CD4-positive, alpha-beta T cell treated with Interleukin-4 for 4 hours (primary cell): ENCODE results near the gene COPZ2.
A peak's percentile ranks its signal among the peaks of the same experiment; 100 is the strongest.
"Not testable (repeated sequence)": the region's sequence is repeated elsewhere in the genome, so short reads cannot be mapped to it uniquely, and the experiment has no call there.

Source experiments
- DNase-seq: peaks from one replicate; pipeline ENCODE4 v3.0.0-alpha.2; 2020

The COPZ2 gene, protein sequence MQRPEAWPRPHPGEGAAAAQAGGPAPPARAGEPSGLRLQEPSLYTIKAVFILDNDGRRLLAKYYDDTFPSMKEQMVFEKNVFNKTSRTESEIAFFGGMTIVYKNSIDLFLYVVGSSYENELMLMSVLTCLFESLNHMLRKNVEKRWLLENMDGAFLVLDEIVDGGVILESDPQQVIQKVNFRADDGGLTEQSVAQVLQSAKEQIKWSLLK

DNA sequence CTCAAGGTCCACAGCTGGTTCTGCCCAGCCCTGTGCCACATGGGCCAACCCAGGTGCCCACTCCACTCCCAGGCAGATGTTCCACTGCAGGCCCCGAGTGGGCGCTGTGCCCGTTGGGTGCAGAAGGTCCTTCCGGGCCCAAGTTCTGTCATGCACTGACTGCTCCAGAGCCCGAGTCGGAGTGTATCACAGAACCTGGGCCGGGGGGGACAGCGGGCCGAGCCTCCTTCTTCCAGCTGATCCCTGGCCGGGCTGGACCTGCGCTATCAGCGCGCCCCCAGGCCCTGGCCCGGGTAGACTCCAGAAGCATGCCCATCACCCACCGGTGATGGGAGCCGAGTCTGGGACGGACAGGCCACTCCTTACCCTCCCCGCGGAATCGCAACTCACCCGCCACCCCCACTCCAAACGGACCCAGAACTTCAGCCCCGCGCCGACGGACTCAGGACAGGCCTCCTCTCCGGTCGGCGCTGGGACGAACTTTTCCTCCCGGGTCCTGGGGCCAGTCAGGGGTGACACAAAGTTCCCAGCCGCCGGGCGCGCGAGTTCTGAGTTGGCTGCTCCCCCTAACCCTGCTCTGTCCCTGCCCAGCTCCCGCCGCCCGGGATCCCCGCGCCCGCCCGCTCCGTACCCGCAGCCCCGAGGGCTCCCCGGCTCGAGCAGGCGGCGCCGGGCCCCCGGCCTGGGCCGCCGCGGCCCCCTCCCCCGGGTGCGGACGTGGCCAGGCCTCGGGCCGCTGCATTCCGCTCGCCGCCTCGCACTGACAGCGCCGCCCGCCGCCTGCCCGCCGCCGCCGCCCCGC is at the start of gene COPZ2:
Gene COPZ2 (minus strand): TSS at position 762 of the 802 bp plus-strand sequence. CDS start 20 bp downstream, at position 742.
- peak; percentile 53 for DNase-seq

DNA sequence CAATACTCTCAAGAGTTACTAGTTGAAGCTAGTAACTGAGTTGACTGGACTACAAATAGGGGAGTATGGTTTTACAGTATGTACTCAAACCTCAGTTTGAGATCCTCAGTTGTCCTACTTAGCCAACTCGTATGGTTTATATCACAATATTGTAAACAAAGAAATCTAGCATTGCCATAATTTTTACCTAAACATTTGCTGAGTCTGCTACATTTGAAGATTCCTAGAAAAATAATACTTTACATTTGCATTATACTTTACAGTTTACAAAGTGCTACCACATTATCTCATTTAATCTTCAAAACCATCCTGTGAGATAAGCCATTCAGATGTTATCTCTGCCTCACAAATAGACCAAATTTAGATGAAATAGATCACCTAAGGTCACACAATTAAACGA is 47.3 kb upstream of the COPZ2 start:
- no peak for DNase-seq

DNA sequence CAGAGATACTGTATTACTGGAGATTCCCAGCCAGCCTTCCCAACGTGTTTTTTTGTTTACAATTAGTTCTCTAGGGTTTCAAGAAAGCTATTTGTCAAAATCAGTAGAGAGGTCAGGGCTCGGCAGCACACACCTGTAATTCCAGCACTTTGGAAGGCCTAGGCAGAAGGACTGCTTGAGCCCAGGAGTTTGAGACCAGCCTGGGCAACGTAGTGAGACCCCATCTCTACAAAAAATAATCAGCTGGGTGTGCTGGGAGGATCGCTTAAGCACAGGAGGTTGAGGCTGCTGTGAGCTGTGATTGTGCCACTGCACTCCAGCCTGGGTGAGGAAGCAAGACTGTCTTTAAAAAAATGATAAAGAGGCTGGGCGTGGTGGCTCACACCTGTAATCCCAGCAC is 44.3 kb upstream of the COPZ2 start:
- DNase-seq: no peak

DNA sequence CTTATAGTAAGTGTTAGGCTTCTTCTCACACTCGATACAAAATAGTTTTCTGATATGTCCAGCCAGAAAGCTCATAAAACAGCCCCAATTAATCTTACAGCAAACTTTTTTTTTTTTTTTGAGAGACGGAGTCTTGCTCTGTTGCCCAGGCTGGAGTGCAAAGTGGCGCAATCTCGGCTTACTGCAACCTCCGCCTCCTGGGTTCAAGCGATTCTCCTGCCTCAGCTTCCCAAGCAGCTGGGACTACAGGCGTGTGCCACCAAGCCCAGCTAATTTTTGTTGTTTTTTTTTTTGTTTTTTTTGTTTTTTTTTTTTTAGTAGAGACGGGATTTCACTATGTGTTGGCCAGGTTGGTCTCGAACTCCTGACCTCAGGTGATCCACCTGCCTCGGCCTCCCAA is 39.6 kb upstream of the COPZ2 start:
- not testable (repeated sequence) for DNase-seq

DNA sequence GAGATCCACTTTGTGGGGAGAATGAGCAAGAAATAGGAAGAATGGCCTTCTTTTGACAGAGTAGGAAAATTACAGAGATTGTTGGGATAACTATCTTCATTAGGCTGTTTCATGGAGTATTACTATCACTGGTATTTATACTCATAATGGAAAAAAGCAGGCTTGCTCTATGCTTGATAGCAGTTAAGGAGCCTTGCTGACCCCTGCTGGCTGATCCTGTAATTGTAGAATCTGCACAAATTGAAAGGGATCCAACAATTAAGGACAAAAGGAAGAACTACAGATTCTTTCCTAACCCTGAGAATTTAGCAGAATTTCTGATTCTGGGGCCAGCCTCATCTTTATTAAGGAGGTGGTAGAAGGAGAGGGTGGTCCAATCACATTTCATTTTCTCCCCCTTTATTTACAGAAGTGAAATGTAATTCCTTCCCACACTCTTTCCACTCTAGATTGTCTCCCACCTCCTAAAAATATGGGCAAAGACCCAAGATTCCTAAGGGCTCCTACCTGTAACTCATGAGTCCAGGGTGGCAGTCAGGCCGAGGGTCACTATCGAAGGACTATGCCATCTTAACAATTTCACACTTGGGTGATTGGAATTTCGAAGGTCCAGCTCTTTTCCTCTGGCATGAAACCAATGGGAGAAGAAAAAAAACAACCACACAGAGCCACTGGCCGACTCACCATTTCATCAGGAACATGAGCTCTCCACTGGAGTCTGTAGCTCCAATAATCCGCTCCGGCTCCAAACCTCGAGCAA is 36.9 kb upstream of the COPZ2 start:
- DNase-seq: peak; percentile 80

DNA sequence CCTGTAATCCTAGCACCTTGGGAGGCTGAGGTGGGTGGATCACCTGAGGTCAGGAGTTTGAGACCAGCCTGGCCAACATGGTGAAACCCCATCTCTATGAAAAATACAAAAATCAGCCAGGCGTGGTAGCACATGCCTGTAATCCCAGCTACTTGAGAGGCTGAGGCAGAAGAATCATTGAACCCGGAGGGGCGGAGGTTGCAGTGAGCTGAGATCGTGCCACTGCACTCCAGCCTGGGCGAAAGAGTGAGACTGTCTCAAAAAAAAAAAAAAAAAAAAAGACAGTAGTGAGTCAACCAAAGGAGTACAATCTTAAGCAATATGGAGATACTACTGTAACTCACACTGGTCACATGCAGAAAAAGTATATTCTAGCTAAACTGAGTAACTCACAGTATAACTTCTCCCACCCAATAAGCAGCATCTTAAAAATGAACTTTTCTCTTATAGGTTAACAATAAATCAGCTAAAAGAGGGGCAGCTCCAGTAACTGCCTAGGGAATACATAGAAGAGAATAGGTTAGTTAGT is 36.0 kb upstream of the COPZ2 start:
- not testable (repeated sequence) for DNase-seq

DNA sequence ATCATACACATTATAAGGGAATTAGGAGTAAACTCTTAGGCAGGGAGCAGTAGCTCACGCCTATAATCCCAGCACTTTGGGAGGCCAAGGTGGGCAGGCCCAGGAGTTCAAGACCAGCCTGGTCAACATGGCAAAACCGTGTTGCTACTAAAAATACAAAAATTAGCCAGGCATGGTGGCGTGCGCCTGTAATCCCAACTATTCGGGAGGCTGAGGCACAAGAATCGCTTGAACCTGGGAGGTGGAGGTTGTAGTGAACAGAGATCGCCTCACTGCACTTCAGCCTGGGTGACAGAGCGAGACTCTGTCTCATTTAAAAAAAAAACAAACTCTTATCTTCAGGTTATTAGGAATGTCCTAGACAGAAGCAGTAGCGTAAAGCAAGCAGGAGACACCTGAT is 35.2 kb upstream of the COPZ2 start:
- not testable (repeated sequence) for DNase-seq

DNA sequence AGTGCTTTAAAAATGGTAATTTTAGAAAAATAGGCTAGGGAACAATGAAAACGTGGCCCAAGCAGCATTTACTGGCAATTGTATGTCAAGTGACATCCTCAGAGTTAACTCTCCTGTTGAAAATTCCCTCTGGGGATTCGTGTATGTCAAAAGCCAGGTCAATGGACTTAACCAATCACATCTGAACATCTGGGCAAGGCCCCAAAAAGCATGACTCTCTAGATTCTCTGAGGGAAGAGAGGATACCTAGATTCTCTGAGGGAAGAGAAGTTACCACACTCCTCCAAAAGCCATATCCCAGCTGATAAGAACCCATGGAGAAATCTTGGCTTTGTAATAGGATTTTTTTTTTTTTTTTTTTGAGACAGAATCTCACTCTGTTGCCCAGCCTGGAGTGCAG is 34.1 kb upstream of the COPZ2 start:
- no peak for DNase-seq

DNA sequence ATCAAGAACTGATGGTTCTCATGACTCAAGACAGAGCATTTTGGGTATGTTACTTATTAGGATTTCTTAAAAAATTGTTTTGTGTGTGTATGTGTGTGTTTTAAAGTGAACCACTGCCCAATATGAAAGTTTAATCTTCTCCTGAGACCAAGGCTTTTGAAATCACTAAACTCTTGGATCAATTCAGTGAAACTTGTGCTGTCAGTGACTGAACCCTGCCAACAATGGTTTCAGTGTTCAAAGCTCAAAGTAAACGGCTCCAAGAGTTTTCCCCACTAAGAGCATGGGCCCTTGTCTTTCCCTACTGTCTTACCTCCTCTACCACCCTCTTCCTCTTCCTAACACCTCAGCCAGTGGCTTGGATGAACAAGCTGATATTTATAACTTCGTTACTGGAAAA is 32.6 kb upstream of the COPZ2 start:
- DNase-seq: no peak

DNA sequence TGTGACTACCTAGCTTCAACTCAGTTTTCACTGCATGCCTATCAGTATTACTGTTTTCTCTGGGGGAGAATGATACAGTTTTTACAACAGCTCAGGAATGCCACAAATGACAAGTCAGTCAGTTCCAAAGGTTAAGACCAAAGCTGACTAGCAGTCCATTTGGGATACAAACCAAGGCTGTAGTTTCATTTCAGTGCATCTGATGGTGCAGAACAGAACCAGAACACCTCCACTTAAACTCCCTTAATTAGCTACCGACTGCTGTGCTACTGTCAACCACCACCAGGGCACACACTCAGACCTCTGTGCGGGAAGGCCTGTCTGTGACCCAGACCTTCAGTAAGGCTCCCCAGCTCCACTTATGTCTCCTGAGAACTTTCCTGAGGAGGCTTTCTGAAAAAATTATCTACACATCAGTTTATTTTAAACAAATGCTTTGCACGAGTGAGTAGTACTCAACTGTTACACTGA is 30.9 kb upstream of the COPZ2 start:
- DNase-seq: no peak

DNA sequence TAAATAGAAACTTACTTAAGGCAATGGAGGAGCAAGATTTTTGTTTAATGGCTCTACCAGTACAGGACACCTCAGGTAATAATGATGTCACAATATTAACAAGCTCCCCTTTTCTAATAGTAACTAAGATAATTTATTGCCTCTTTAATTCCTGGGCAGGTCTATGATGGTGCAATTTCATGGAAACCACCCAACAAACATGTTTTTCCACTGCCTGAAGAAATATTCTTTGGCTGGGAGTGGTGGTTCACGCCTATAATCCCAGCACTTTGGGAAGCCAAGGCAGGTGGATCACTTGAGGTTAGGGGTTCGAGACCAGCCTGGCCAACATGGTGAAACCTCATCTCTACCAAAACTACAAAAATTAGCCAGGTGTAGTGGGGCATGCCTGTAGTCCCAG is 30.2 kb upstream of the COPZ2 start:
- DNase-seq: not testable (repeated sequence)

DNA sequence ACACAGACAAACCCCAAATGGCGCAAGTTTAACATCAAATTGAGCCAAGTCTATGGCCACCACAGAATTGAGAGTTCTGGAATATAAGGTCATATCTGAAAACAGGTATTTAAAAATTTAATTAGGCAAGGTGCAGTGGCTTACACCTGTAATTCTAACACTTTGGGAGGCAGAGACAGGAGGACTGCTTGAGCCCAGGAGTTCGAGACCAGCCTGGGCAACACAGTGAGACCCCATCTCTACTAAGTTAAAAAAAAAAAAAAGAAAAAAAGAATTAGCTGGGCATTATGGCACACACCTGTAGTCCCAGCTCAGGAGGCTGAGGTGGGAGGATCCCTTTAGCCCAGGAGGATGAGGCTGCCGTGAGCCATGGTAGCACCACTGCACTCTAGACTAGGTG is 29.6 kb upstream of the COPZ2 start:
- DNase-seq: no peak

DNA sequence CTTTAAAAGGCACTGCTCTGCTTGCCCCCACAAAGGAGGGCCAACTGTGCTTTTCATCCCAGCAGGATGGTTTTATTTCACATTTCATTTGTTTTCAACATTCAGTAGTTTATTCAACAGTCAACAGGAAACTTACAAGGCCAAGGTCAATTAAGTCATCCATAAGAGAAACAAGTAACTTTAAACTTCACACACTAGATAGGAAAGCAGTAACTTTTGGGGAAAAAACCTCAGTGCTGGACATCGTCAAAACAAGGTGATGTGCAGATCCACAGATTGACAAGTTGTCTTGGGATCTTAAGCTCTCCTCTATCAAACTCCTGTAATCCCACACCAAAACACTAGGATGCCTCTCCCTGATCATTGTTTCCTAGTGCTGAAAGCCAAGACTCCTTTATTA is 29.1 kb upstream of the COPZ2 start:
- DNase-seq: no peak

DNA sequence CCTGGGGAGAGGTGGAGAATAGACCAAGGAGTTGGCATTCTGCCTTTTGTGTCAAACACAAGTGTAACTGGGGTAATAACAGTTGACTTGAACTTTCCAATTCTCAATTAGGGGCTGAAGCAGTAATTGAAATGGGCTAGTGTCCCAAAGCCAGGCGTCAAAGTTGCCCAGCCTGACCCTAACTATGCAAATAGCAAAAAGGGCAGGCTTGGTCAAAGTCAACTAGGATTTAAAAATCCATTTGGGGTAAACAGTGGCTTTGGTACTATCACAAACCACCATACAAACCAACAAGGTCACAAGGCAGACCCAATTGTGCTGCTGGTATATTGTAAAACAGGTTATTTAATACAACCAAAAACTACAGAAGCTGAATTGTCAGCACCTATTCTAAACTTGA is 28.6 kb upstream of the COPZ2 start:
- DNase-seq: no peak

DNA sequence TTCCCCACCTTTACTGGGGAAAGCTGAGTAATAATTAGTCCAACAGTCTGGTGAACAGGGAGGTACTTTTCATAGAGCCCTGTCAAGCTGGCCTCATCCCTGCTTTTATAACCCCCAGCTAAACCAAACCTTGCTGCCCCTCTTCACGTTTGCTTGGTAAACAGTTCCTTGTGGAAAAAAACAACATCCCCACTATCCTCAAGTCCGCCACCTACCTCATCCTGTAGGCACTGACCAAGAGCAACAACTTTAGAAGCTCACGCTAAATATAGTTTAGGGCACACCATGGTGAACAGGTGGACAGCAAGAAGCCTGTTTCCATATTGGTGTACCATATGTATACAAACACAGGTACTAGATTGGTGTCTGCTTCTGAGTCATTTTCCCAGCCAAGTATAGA is 27.0 kb upstream of the COPZ2 start:
- DNase-seq: no peak

DNA sequence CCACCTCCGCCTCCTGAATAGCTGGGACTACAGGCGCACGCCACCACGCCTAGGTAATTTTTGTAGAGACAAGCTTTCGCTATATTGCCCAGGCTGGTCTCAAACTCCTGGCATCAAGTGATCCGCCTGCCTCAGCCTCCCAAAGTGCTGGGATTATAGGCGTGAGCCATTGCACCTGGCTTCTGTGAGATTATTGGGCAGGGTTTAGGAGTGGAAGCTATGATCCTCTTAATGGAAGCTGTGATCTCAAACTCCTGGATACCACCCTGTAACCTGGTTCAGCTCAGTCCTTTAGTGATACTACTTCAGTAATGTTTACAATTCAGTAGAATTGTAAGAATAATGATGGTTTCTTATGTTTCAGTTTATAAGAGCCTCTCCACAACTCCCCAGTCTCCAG is 24.7 kb upstream of the COPZ2 start:
- DNase-seq: no peak

DNA sequence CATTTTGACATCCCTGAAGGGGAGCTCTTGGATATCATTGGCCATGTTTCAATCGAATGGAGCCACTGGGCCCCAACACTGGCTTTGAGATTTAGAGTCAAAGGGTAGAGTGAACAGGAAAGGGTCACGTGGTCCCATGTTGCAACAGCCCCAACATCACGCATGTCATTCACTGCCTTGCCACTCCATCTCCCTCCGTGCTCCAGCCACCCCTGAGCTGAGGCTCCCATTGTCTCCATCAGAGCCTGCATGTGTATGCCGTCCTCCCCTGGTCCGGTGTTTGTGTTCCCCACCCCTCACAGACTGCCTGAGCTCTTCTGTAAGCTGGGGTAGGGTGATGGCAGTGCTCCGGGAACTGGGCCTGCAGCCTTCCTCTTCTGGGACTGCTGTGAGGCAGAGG is 22.7 kb upstream of the COPZ2 start:
- DNase-seq: no peak

DNA sequence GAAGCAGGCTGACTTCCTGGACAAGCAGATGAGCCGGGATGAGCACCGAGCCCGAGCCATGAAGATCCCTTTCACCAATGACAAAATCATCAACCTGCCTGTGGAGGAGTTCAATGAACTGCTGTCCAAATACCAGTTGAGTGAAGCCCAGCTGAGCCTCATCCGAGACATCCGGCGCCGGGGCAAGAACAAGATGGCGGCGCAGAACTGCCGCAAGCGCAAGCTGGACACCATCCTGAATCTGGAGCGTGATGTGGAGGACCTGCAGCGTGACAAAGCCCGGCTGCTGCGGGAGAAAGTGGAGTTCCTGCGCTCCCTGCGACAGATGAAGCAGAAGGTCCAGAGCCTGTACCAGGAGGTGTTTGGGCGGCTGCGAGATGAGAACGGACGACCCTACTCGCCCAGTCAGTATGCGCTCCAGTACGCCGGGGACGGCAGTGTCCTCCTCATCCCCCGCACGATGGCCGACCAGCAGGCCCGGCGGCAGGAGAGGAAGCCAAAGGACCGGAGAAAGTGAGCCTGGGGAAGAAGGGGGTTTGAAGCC is 21.6 kb upstream of the COPZ2 start:
- no peak for DNase-seq

DNA sequence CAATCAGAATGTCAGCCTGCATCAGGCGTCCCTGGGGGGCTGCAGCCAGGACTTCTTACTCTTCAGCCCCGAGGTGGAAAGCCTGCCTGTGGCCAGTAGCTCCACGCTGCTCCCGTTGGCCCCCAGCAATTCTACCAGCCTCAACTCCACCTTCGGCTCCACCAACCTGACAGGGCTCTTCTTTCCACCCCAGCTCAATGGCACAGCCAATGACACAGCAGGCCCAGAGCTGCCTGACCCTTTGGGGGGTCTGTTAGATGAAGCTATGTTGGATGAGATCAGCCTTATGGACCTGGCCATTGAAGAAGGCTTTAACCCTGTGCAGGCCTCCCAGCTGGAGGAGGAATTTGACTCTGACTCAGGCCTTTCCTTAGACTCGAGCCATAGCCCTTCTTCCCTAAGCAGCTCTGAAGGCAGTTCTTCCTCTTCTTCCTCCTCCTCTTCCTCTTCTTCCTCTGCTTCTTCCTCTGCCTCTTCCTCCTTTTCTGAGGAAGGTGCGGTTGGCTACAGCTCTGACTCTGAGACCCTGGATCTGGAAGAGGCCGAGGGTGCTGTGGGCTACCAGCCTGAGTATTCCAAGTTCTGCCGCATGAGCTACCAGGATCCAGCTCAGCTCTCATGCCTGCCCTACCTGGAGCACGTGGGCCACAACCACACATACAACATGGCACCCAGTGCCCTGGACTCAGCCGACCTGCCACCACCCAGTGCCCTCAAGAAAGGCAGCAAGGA is 21.0 kb upstream of the COPZ2 start:
- no peak for DNase-seq

DNA sequence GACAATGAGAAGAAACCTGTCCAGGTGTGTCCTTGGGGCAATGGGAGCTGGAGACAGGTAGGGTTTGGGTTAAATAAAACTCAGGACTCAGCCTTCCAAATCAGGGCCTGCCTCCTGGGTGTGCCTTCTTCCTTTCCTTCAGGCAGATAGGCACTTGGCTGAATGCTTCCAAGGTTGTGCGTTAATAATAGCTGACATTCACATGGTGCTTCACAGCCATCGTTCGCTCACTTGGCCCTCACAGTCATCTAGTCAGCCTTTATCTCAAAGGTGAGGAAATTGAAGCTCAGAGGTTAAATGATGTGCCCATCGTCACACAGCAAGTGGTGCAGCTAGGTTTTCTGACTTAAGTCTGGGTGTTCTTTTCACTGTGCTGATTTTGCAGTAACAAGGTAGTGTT is 20.0 kb upstream of the COPZ2 start:
- DNase-seq: no peak

DNA sequence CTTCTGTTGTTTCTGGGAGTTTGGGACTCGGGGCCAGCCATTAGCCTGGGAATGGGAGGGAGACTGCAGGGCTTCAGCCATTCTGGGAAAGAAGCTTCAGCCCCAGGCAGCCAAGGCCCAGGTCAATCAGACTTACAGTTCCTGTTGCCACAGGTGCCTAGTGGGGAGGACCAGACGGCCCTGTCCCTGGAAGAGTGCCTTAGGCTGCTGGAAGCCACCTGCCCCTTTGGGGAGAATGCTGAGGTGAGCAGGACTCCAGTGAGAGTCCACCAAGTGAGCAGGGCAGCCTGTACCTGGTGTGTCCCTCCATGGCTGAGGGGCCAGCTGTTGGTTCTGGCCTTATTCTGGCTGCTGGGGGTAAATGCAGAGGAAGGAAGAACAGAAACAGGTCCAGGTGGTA is 19.3 kb upstream of the COPZ2 start:
- no peak for DNase-seq

DNA sequence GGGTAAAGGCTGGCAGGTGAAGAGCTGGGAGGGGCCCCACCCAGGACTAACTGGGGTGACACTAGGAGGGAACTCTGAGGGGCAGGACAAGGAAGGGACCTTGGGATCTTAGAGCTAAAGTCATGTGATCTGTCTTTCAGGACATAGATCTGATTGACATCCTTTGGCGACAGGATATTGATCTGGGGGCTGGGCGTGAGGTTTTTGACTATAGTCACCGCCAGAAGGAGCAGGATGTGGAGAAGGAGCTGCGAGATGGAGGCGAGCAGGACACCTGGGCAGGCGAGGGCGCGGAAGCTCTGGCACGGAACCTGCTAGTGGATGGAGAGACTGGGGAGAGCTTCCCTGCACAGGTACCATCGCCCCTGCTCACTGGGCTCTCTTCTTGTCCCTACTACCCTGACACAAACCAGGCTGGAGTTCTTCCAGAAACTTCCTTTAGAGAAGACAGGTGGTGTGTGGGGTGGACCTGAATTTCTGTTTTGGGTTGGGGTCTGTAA is 18.7 kb upstream of the COPZ2 start:
- no peak for DNase-seq
